Neuronal stem cell (in vitro differentiated cells): Measurements from ENCODE around the gene NDUFS1.

Source experiments
- DNase-seq: peaks from one replicate; pipeline ENCODE4 v3.0.0-alpha.2; 2013; ENCODE audit warnings: low spot score
- H2AFZ ChIP-seq: one replicate; pipeline ENCODE4 v1.6.1; 2013; ENCODE audit warnings: mild to moderate bottlenecking, low read length, inconsistent platforms
- H2AK5ac ChIP-seq: 2 replicates; pipeline ENCODE4 v1.6.1; 2013; ENCODE audit warnings: low read depth, mild to moderate bottlenecking, inconsistent platforms, low read length, moderate library complexity, mixed read lengths
- H2BK120ac ChIP-seq: 2 replicates; pipeline ENCODE4 v1.6.1; 2013; ENCODE audit warnings: low read depth, mild to moderate bottlenecking, inconsistent platforms, low read length, moderate library complexity, mixed read lengths
- H2BK12ac ChIP-seq: one replicate; pipeline ENCODE4 v1.6.1; 2013; ENCODE audit warnings: low read length, inconsistent platforms
- H2BK15ac ChIP-seq: 2 replicates; pipeline ENCODE4 v1.6.1; 2013; ENCODE audit warnings: mild to moderate bottlenecking, low read length, inconsistent platforms, mixed read lengths
- H2BK5ac ChIP-seq: one replicate; pipeline ENCODE4 v1.6.1; 2013; ENCODE audit warnings: inconsistent platforms, mild to moderate bottlenecking, low read length, moderate library complexity
- H3K14ac ChIP-seq: one replicate; pipeline ENCODE4 v1.6.1; 2013; ENCODE audit warnings: low read length, inconsistent platforms
- H3K18ac ChIP-seq: 2 replicates; pipeline ENCODE4 v1.6.1; 2013; ENCODE audit warnings: low read length, inconsistent platforms
- H3K23ac ChIP-seq: 2 replicates; pipeline ENCODE4 v1.6.1; 2013; ENCODE audit warnings: low read depth, mild to moderate bottlenecking, mixed read lengths, low read length, inconsistent platforms; ENCODE audit not compliant: poor library complexity
- H3K27ac ChIP-seq: replicated peaks from 3 replicates; pipeline ENCODE4 v1.5.1; 2013; ENCODE audit warnings: low read length, inconsistent platforms
- H3K27me3 ChIP-seq, 3 experiments: 2 replicates each; pipeline ENCODE4 v1.6.1; 2013; ENCODE audit warnings: low read length in 3 of 3, mild to moderate bottlenecking in 2 of 3, inconsistent platforms in 1 of 3, low read depth in 1 of 3, mixed read lengths in 1 of 3, moderate library complexity in 1 of 3; ENCODE audit not compliant: control insufficient read depth in 3 of 3, insufficient read depth in 3 of 3
- H3K36me3 ChIP-seq, 2 donors: replicated peaks in 1 of 2; 2 replicates each; pipeline ENCODE4 v1.6.1; 2013; ENCODE audit warnings: low read length in 2 of 2; ENCODE audit not compliant: control insufficient read depth in 2 of 2, insufficient read depth in 2 of 2
- H3K4ac ChIP-seq: 2 replicates; pipeline ENCODE4 v1.6.1; 2013; ENCODE audit warnings: inconsistent platforms, mild to moderate bottlenecking, low read length, moderate library complexity
- H3K4me1 ChIP-seq, 2 donors: 1 replicate in 1 of 2; 2 replicates in 1 of 2; pipeline ENCODE4 v1.6.1; 2013; ENCODE audit warnings: low read length in 2 of 2, low read depth in 1 of 2; ENCODE audit not compliant: control insufficient read depth in 2 of 2, insufficient read depth in 1 of 2
- H3K4me2 ChIP-seq: one replicate; pipeline ENCODE4 v1.6.1; 2013; ENCODE audit warnings: mild to moderate bottlenecking, low read length, inconsistent platforms; ENCODE audit not compliant: insufficient read depth, poor library complexity, severe bottlenecking
- H3K4me3 ChIP-seq, 2 donors: 2 replicates each; pipeline ENCODE4 v1.5.1; 2013; ENCODE audit warnings: low read length in 2 of 2, mild to moderate bottlenecking in 2 of 2, inconsistent platforms in 1 of 2, moderate library complexity in 1 of 2
- H3K79me1 ChIP-seq: one replicate; pipeline ENCODE4 v1.6.1; 2013; ENCODE audit warnings: low read depth, mild to moderate bottlenecking, inconsistent platforms, low read length, moderate library complexity
- H3K9ac ChIP-seq: one replicate; pipeline ENCODE4 v1.6.1; 2013; ENCODE audit warnings: mild to moderate bottlenecking, low read depth, low read length, inconsistent platforms; ENCODE audit not compliant: poor library complexity
- H3K9me3 ChIP-seq, 2 donors: replicated peaks in 1 of 2; 2 replicates each; pipeline versions ENCODE3 to v1.6.1; 2013; ENCODE audit warnings: low read length in 2 of 2, mild to moderate bottlenecking in 2 of 2, inconsistent platforms in 1 of 2, low read depth in 1 of 2, mixed read lengths in 1 of 2, moderate library complexity in 1 of 2; ENCODE audit not compliant: control insufficient read depth in 2 of 2, insufficient read depth in 1 of 2
- H4K8ac ChIP-seq: one replicate; pipeline ENCODE4 v1.6.1; 2013; ENCODE audit warnings: low read depth, mild to moderate bottlenecking, inconsistent platforms, low read length, moderate library complexity
- H4K91ac ChIP-seq: one replicate; pipeline ENCODE4 v1.6.1; 2013; ENCODE audit warnings: low read length, low read depth, mild to moderate bottlenecking, inconsistent platforms; ENCODE audit not compliant: poor library complexity
- WGBS, 2 donors: extraction: QIAGEN DNeasy Blood & Tissue Kit; methylation state at CpG; one replicate each; pipeline ENCODE4 v1.1.7; 2013; ENCODE audit warnings: missing lambda C conversion rate in 2 of 2, mixed read lengths in 1 of 2; ENCODE audit not compliant: insufficient read length in 2 of 2, insufficient replicate concordance in 1 of 2; ENCODE audit errors: extremely low coverage in 2 of 2; 5-methylcytosine and 5-hydroxymethylcytosine counted together

The NDUFS1 gene

DNA sequence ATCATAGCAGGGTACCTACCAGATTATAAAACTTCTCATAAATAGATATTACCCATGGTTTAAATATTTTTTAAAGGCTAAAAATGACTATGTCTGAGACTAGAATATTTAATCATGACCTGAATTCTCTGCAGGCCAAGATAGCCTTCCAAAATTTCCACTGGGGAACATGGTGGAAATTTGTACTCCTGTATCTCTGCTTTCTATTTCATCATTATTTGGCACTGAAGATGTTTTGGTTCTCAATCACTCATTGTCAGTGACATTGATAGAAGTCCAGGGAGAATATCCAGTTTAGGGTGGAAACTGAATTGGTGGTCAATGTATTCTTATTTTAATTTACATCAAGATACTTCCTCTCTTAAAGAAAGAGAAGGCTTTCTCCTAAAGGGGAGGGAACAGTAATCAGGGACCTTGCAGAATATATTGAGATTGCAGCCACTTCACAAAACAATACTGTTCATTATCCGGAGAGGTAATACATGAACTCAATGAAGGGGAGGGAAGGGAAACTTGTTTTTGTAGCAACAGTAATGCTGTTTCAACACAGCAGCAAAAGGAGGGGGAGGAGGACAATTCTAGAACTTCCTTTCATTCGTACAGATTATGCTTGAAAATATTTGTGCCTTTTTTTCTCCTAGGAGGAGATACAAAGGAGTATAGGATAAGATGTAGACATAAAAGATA lies 34.6 kb upstream of the NDUFS1 start:
- no peak overlapping the region for H3K9ac ChIP-seq
- no peak overlapping the region for H3K4ac ChIP-seq
- no peaks in the 10 kb centered on the region for H3K9me3 ChIP-seq
- no peaks in the 10 kb centered on the region for H3K36me3 ChIP-seq
- no peaks in the 10 kb centered on the region for H3K27me3 ChIP-seq
- no peaks in the 10 kb centered on the region for H3K79me1 ChIP-seq
- no peak overlapping the region for H2BK5ac ChIP-seq
- peaks cover 0 to 3% of the 10 kb centered on the region in 2 donors for H3K4me1 ChIP-seq
- no peak overlapping the region for H3K18ac ChIP-seq
- H4K8ac ChIP-seq: no peak overlapping the region
- no peak for DNase-seq
- H2AK5ac ChIP-seq: no peak overlapping the region
- WGBS, 2 donors: no CpG with 5 or more reads among the region's 2 CpGs
- no peak overlapping the region for H3K23ac ChIP-seq
- H3K14ac ChIP-seq: no peak overlapping the region
- no peak overlapping the region for H3K27ac ChIP-seq
- no peak overlapping the region for H2BK15ac ChIP-seq
- no peak overlapping the region for H4K91ac ChIP-seq
- H2AFZ ChIP-seq: peak overlapping the region; percentile 7
- no peak overlapping the region for H2BK120ac ChIP-seq
- H3K4me2 ChIP-seq: no peak overlapping the region
- H3K4me3 ChIP-seq: no peak overlapping the region
- no peak overlapping the region for H2BK12ac ChIP-seq

DNA sequence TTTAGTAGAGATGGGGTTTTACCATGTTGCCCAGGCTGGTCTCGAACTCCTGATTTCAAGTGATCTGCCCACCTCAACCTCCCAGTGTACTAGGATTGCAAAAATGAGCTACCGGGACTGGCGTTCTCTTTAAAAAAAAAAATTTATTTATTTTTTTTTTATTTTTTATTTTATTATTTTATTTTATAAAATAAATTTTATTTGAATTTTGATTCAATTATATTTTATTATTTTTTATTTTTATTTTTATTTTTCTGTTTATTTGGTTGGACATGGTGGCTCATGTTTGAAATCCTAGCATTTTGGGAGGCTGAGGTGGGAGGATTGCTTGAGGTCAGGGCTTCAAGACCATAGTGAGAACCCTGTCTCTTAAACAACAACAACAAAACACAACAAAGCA lies 32.9 kb upstream of the NDUFS1 start:
- H3K36me3 ChIP-seq: no peaks in the 10 kb centered on the region
- H4K8ac ChIP-seq: no peak overlapping the region
- H3K9ac ChIP-seq: no peak overlapping the region
- H3K18ac ChIP-seq: no peak overlapping the region
- no peak overlapping the region for H2BK120ac ChIP-seq
- no peak overlapping the region for H3K27ac ChIP-seq
- no CpG with 5 or more reads among the region's 3 CpGs for WGBS, 2 donors
- H4K91ac ChIP-seq: no peak overlapping the region
- no peak for DNase-seq
- no peak overlapping the region for H2AK5ac ChIP-seq
- H3K4me1 ChIP-seq: peaks cover 0 to 3% of the 10 kb centered on the region in 2 donors
- no peak overlapping the region for H2BK5ac ChIP-seq
- no peak overlapping the region for H3K4ac ChIP-seq
- no peaks in the 10 kb centered on the region for H3K27me3 ChIP-seq
- no peak overlapping the region for H2BK12ac ChIP-seq
- H3K23ac ChIP-seq: no peak overlapping the region
- no peak overlapping the region for H2AFZ ChIP-seq
- no peaks in the 10 kb centered on the region for H3K79me1 ChIP-seq
- H3K9me3 ChIP-seq: no peaks in the 10 kb centered on the region
- H3K14ac ChIP-seq: no peak overlapping the region
- no peak overlapping the region for H2BK15ac ChIP-seq
- H3K4me3 ChIP-seq: no peak overlapping the region
- H3K4me2 ChIP-seq: no peak overlapping the region

DNA sequence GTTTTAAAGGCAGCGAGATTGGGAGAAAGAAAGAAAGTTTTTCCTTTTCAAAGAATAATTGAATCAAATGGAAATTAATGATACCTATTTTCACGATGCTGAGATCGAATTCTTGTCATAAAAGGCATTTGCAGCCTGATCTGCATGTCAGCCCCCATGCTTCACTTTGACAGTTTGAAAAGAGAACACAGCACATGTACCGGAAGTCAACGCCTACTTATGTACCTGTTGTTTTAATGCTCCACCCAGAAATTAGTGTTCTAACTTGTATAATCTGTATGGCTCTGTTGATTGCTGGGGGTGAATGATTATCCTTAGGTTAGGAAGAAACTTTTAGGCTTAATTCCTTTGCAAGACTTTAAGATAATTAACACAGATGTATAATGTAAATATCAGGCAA lies 31.4 kb upstream of the NDUFS1 start:
- no peak overlapping the region for H3K27ac ChIP-seq
- no peak overlapping the region for H3K14ac ChIP-seq
- H2BK120ac ChIP-seq: no peak overlapping the region
- H3K4me3 ChIP-seq: no peak overlapping the region
- H2BK15ac ChIP-seq: no peak overlapping the region
- H2AK5ac ChIP-seq: no peak overlapping the region
- H2BK12ac ChIP-seq: no peak overlapping the region
- H3K79me1 ChIP-seq: no peaks in the 10 kb centered on the region
- H3K9ac ChIP-seq: no peak overlapping the region
- no peaks in the 10 kb centered on the region for H3K27me3 ChIP-seq
- no peak overlapping the region for H4K8ac ChIP-seq
- H4K91ac ChIP-seq: no peak overlapping the region
- H3K9me3 ChIP-seq: no peaks in the 10 kb centered on the region
- H2AFZ ChIP-seq: no peak overlapping the region
- no peak overlapping the region for H3K23ac ChIP-seq
- no peak overlapping the region for H2BK5ac ChIP-seq
- H3K4ac ChIP-seq: no peak overlapping the region
- DNase-seq: no peak
- peaks cover 0 to 3% of the 10 kb centered on the region in 2 donors for H3K4me1 ChIP-seq
- no peak overlapping the region for H3K4me2 ChIP-seq
- no peak overlapping the region for H3K18ac ChIP-seq
- WGBS, 2 donors: no CpG with 5 or more reads among the region's 5 CpGs
- no peaks in the 10 kb centered on the region for H3K36me3 ChIP-seq

DNA sequence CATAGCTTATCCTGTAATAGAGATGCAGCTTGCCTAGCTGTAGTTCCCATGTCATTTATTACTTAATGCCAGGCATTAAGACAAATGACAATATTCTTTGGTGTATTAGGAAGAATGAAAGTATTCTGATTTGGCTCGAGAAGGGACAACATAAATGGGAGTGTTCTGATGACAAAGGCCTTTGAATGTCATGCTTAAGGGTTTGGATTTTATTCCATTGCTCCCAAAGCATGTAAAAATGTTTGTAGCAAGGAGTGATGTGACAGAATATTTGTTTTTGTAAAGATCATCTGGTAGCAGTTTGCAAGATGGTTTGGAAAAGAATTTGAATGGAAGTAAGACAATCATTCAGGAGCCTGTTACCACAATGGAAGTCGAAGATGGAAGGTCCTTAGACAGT lies 30.9 kb upstream of the NDUFS1 start:
- Histone ChIP-seq H3K9ac (no peak overlapping the region), H3K79me1 (no peaks in the 10 kb centered on the region), H2BK5ac (no peak overlapping the region), H2BK12ac (no peak overlapping the region), H3K4me2 (no peak overlapping the region), H4K8ac (no peak overlapping the region), H4K91ac (no peak overlapping the region), H3K4me1 (peaks cover 0 to 3% of the 10 kb centered on the region in 2 donors), H3K36me3 (no peaks in the 10 kb centered on the region), H3K14ac (no peak overlapping the region), H3K27me3 (no peaks in the 10 kb centered on the region), H2BK15ac (no peak overlapping the region), H3K23ac (no peak overlapping the region), H3K9me3 (no peaks in the 10 kb centered on the region), H3K18ac (no peak overlapping the region), H3K4ac (no peak overlapping the region), H3K27ac (no peak overlapping the region), H2BK120ac (no peak overlapping the region), H2AFZ (no peak overlapping the region), H3K4me3 (no peak overlapping the region), H2AK5ac (no peak overlapping the region)
- no CpG with 5 or more reads among the region's 2 CpGs for WGBS, 2 donors
- no peak for DNase-seq
